ENCODE measurements around the gene CYB561D1. TPM values are rescaled to one million over a fixed set of nuclear protein-coding genes. Genes with fewer than 3 reads are reported as not detected.

The CYB561D1 gene
- total and polyA plus RNA-seq, 2 donors (not counting 1 experiment from before 2014, with no cell fraction given) = 5.1 to 6.6 TPM

- H3K4me1 ChIP-seq (ENCODE audit: control insufficient read depth, extremely low read depth, insufficient read depth, low read length) = no peaks in the 10 kb centered on the region
- H3K4me3 ChIP-seq (replicated peaks in 1 of 4; ENCODE audit: control extremely low read depth in 1 of 4, insufficient read depth in 1 of 4, low read depth in 3 of 4, low read length in 4 of 4) = no peak overlapping the region
- H4K20me1 ChIP-seq (ENCODE audit: control insufficient read depth, extremely low read depth, insufficient read depth, low read length) = no peaks in the 10 kb centered on the region
- peaks cover 34% of the 10 kb centered on the region for H3K27me3 ChIP-seq (ENCODE audit: control insufficient read depth, insufficient read depth, low read length)
- H3K4me2 ChIP-seq (ENCODE audit: extremely low read depth, insufficient read depth, low read length) = no peak overlapping the region
- TF ChIP-seq EZH2 (IDR thresholded peaks at IDR 0.05; ENCODE audit: low read length, missing control alignments) = no peak
- TF ChIP-seq, protein P1, sequence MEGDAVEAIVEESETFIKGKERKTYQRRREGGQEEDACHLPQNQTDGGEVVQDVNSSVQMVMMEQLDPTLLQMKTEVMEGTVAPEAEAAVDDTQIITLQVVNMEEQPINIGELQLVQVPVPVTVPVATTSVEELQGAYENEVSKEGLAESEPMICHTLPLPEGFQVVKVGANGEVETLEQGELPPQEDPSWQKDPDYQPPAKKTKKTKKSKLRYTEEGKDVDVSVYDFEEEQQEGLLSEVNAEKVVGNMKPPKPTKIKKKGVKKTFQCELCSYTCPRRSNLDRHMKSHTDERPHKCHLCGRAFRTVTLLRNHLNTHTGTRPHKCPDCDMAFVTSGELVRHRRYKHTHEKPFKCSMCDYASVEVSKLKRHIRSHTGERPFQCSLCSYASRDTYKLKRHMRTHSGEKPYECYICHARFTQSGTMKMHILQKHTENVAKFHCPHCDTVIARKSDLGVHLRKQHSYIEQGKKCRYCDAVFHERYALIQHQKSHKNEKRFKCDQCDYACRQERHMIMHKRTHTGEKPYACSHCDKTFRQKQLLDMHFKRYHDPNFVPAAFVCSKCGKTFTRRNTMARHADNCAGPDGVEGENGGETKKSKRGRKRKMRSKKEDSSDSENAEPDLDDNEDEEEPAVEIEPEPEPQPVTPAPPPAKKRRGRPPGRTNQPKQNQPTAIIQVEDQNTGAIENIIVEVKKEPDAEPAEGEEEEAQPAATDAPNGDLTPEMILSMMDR (conservative IDR thresholded peaks at IDR 0.05 in 1 of 2, IDR thresholded peaks at IDR 0.05 in 1 of 2; ENCODE audit: low read depth in 1 of 2, low read length in 2 of 2) = no peak
- no peak overlapping the region for H3K27ac ChIP-seq (ENCODE audit: insufficient read depth, low read length)
- no peaks in the 10 kb centered on the region for H3K9me3 ChIP-seq (ENCODE audit: control insufficient read depth, insufficient read depth, low read depth, low read length)
- no peak overlapping the region for H3K9ac ChIP-seq (ENCODE audit: insufficient read depth, low read length)
- DNase-seq (ENCODE audit: low read depth in 2 of 2) = no peak
- no peak overlapping the region for H2AFZ ChIP-seq (ENCODE audit: low read length)
- no peaks in the 10 kb centered on the region for H3K79me2 ChIP-seq (ENCODE audit: control insufficient read depth, insufficient read depth, low read length)
- no peaks in the 10 kb centered on the region for H3K36me3 ChIP-seq (ENCODE audit: control insufficient read depth, insufficient read depth, low read length)
These were observed 47.2 kb downstream of the CYB561D1 start for GRCh38 chr1:109541102-109541501.

- H3K27me3 ChIP-seq (ENCODE audit: control insufficient read depth, insufficient read depth, low read length) = peaks cover 33% of the 10 kb centered on the region
- no peak for DNase-seq (ENCODE audit: low read depth in 2 of 2)
- H3K4me2 ChIP-seq (ENCODE audit: extremely low read depth, insufficient read depth, low read length) = no peak overlapping the region
- no peaks in the 10 kb centered on the region for H3K36me3 ChIP-seq (ENCODE audit: control insufficient read depth, insufficient read depth, low read length)
- no peaks in the 10 kb centered on the region for H4K20me1 ChIP-seq (ENCODE audit: control insufficient read depth, extremely low read depth, insufficient read depth, low read length)
- H3K4me1 ChIP-seq (ENCODE audit: control insufficient read depth, extremely low read depth, insufficient read depth, low read length) = peaks cover 5% of the 10 kb centered on the region
- no peak overlapping the region for H2AFZ ChIP-seq (ENCODE audit: low read length)
- no peak for TF ChIP-seq EZH2 (IDR thresholded peaks at IDR 0.05; ENCODE audit: low read length, missing control alignments)
- TF ChIP-seq, protein P1 (conservative IDR thresholded peaks at IDR 0.05 in 1 of 2, IDR thresholded peaks at IDR 0.05 in 1 of 2; ENCODE audit: low read depth in 1 of 2, low read length in 2 of 2) = no peak
- no peak overlapping the region for H3K4me3 ChIP-seq (replicated peaks in 1 of 4; ENCODE audit: control extremely low read depth in 1 of 4, insufficient read depth in 1 of 4, low read depth in 3 of 4, low read length in 4 of 4)
- H3K9ac ChIP-seq (ENCODE audit: insufficient read depth, low read length) = no peak overlapping the region
- H3K9me3 ChIP-seq (ENCODE audit: control insufficient read depth, insufficient read depth, low read depth, low read length) = no peaks in the 10 kb centered on the region
- peaks cover 3% of the 10 kb centered on the region for H3K79me2 ChIP-seq (ENCODE audit: control insufficient read depth, insufficient read depth, low read length)
- no peak overlapping the region for H3K27ac ChIP-seq (ENCODE audit: insufficient read depth, low read length)
These were observed 48.8 kb downstream of the CYB561D1 start for GRCh38 chr1:109542657-109543056.

GRCh38 chr1:109543283-109543987 lies 49.5 kb downstream of the CYB561D1 start:
- H3K36me3 ChIP-seq (ENCODE audit: control insufficient read depth, insufficient read depth, low read length) = no peaks in the 10 kb centered on the region
- H3K4me3 ChIP-seq (replicated peaks in 1 of 4; ENCODE audit: control extremely low read depth in 1 of 4, insufficient read depth in 1 of 4, low read depth in 3 of 4, low read length in 4 of 4) = no peak overlapping the region
- no peaks in the 10 kb centered on the region for H4K20me1 ChIP-seq (ENCODE audit: control insufficient read depth, extremely low read depth, insufficient read depth, low read length)
- peaks cover 9% of the 10 kb centered on the region for H3K79me2 ChIP-seq (ENCODE audit: control insufficient read depth, insufficient read depth, low read length)
- H3K27ac ChIP-seq (ENCODE audit: insufficient read depth, low read length) = no peak overlapping the region
- no peak for DNase-seq (ENCODE audit: low read depth in 2 of 2)
- no peak overlapping the region for H3K4me2 ChIP-seq (ENCODE audit: extremely low read depth, insufficient read depth, low read length)
- no peak overlapping the region for H3K9ac ChIP-seq (ENCODE audit: insufficient read depth, low read length)
- peaks cover 5% of the 10 kb centered on the region for H3K4me1 ChIP-seq (ENCODE audit: control insufficient read depth, extremely low read depth, insufficient read depth, low read length)
- no peak overlapping the region for H2AFZ ChIP-seq (ENCODE audit: low read length)
- no peaks in the 10 kb centered on the region for H3K9me3 ChIP-seq (ENCODE audit: control insufficient read depth, insufficient read depth, low read depth, low read length)
- TF ChIP-seq, protein P1 (conservative IDR thresholded peaks at IDR 0.05 in 1 of 2, IDR thresholded peaks at IDR 0.05 in 1 of 2; ENCODE audit: low read depth in 1 of 2, low read length in 2 of 2) = no peak
- TF ChIP-seq EZH2 (IDR thresholded peaks at IDR 0.05; ENCODE audit: low read length, missing control alignments) = no peak
- peaks cover 30% of the 10 kb centered on the region for H3K27me3 ChIP-seq (ENCODE audit: control insufficient read depth, insufficient read depth, low read length)
